Activated CD8-positive, alpha-beta memory T cell treated with anti-CD3 and anti-CD28 coated beads for 4 hours (primary cell): ENCODE results near the gene EIF2S2.
A peak's percentile ranks its signal among the peaks of the same experiment; 100 is the strongest.

Experiments used
- DNase-seq, 2 donors: peaks; one replicate each; pipeline ENCODE4 v3.0.0-alpha.2; 2020; ENCODE audit warnings: low read depth in 2 of 2

Gene EIF2S2

DNA sequence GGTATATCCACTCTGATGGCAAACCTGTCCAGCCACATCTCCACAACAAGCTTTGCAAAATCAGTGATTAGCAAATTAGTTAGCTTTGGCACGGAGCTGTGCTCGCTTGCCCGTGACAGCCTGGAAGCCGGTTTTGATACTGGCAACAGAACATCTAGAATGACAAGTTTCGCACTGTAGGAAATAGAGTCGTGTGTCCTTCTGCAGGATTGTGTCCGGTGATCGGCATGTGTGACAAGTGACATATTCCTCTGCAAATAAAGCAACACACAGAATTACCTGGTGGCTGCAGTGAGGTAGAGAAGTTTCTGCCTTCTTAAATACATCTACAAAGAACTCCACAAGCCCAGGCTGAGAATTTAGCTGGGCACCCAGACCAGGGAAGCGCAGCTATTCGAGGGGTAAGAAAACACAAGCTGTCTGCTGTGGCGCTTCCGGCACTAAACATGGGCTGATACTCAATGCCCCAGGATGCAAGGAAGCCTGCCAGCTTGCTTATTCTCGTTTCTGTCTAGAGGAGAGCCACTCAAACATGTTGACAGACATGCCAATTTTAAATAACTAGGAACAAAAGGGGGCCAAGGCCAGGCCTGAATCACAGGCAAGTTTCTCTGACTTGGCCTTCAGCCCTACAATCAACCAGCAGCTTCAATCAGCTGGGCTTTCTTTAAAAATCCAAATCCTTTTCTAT, 22.2 kb downstream of the EIF2S2 start:
- DNase-seq, result no peak

DNA sequence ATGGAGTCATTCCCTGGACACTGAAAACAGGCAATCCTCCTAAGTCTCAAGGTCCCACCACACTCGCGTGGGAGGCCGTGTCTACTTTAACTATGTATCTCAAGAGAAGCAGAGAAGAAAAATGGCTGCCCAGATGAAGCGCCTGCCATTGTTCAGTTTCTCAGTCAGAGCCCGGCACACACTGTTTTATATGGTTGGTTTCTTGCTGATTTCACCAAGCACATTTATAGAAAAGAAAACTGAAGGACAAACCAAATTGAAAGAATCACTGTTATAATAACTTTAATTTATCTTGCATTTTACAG, 22.9 kb downstream of the EIF2S2 start:
- DNase-seq, result no peak

- no peak for DNase-seq
These were observed 23.5 kb downstream of the EIF2S2 start for GRCh38 chr20:34088305-34089174.

DNA sequence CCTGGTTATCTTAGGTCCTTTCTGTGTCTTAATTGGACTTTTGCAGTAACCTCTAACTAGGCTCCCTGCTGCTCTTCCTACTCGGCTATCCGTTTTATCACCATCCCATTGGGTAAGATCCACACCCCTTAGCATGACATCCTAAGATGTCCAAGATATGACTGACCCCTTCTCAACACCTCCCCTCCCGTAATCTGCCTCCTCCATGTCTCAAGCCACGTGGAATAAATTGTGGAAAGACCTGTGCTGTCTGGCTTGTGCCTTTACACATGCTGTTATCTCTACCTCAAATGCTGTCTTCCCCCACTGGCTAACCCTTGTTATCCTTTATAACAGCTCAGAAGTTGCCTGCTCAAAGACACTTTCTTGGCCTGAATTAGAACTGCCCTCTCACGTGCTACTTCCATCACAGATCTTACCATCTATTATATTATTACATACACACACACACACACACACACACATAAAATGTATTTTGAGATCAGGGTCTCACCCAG, 26.5 kb downstream of the EIF2S2 start:
- no peak for DNase-seq

DNA sequence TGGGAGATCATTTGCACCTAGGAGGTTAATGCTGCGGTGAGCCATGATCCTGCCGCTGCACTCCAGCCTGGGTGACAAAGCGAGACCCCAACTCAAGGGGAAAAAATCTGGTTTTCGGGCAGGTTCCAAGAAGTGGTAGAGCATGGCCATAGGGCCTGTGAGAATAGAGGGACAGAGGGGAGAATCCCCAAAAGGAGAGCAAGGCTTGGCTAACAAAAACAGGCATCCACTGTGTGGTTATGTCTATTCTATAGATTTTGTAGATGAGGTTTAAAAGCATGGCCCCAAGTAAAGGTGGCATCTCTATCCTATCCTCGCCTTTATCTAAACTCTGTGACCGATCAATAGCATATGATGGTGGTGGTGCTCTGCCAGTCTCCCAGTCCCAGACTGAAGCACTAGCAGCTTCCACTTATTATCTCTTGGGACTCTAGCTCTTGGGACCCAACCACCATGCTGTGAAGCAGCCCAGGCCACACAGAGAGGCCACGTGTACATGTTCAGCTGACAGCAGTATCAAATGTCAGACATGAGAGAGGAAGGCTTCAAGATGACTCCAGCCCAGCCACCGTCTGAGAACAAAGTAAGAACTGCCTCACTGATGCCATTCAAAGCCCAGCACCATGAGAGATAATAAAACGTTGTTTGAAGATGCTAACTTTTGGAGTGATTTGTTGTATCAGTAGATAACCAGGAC, 27.7 kb downstream of the EIF2S2 start:
- no peak for DNase-seq

- no peak for DNase-seq
These were observed 28.3 kb downstream of the EIF2S2 start for GRCh38 chr20:34083781-34084180.

GRCh38 chr20:34083137-34083536, 28.9 kb downstream of the EIF2S2 start:
- no peak for DNase-seq

GRCh38 chr20:34082232-34082887, 29.7 kb downstream of the EIF2S2 start:
- DNase-seq, result no peak

DNA sequence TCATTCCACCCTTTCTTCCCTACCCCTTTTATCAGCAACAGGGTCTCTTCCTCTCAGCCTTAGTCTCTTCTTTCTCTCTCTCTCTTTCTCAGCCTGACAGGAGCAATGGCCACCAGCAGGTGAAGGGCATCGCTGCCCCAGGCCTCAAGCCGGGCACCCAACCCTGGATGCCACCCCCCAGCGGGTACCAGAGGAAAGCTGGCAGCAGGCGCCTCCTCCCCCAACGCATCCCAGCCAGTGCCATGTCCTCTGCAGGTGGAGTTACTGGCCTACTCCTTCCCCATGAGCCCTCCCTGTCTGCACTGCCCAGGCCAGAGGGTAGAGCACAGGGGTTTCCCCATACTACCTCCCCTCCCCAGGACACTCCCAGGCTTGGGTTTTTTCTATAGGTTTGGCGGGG, 32.2 kb downstream of the EIF2S2 start:
- DNase-seq, result no peak

DNA sequence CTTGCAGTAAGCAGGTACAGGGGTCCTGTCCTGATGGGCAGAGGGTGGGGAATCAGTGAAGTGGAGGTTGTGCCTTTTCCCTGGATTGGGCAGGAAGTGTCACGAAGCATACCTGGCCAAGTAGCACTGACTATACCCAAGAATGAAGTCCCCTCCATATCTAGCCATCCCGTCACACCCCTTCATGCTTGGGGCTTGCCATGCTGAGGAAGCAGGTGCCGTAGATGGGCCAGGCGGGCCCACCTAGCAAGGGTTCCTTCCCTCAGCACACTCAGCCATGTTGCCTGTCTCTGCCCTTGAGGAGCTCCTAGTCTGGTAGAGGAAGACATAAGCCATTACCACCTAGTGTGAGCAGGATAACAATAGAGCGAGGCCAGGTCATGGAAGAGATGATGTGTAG, 33.5 kb downstream of the EIF2S2 start:
- no peak for DNase-seq

- no peak for DNase-seq
These were observed 35.1 kb downstream of the EIF2S2 start for GRCh38 chr20:34076952-34077351.

- DNase-seq, result no peak
These were observed 36.4 kb downstream of the EIF2S2 start for GRCh38 chr20:34075647-34076046.

GRCh38 chr20:34074101-34074760, 37.8 kb downstream of the EIF2S2 start:
- no peak for DNase-seq

- no peak for DNase-seq
These were observed 39.3 kb downstream of the EIF2S2 start for GRCh38 chr20:34072778-34073177.

GRCh38 chr20:34072076-34072475, 40.0 kb downstream of the EIF2S2 start:
- DNase-seq, result no peak

DNA sequence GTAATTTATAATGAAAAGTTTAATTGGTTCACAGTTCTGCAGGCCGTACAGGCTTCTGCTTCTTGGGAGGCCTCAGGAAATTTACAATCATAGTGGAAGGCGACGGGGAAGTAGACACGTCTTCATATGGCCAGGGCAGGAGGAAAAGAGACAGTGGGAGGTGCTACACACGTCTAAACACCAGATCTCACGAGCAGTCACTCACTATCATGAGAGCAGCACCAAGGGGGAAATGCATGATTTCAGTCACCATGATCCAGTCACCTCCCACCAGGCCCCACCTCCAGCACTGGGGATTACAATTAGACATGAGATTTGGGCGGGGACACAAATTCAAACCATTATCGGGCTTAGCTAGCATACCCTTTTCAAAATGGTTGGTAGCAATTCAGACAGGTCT, 41.2 kb downstream of the EIF2S2 start:
- DNase-seq, result no peak

GRCh38 chr20:34070079-34070439, 42.0 kb downstream of the EIF2S2 start:
- no peak for DNase-seq

DNA sequence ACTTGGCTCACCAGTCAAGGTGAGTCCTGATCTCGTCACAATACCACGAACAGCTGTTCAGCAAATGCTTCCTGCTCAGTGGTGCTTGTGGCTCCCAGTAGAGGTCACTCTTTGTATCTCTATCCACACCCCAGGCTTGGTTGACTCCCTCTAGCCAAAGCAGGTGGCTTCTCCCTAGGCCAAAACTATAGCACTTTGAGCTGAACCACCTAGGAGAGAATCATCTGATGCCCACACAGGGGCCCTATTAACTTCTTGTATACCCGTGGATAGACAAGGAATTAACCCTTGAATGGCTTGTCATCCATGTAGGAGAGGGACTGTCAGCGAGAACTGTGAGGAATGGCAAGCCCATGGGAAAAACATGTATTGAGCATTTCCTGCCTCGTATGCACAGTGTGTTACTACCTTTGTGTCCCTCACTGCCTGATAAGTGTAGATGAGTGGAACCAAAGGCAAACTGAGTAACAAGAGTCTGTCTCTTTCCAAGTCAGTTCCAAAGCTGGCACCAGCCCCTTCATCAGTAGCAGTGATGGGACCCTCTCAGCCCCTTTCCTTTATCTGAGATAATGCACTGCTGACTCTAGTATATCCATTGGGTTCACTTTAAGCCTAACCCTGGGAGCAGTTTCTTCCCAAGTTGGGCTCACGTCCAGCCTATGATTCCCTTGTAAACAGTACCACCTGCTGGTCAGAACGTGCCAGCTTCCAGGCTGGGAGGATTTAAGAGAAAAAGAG, 42.5 kb downstream of the EIF2S2 start:
- DNase-seq, result peak; percentile 8 to 20

GRCh38 chr20:34068001-34068400, 44.0 kb downstream of the EIF2S2 start:
- DNase-seq, result no peak

DNA sequence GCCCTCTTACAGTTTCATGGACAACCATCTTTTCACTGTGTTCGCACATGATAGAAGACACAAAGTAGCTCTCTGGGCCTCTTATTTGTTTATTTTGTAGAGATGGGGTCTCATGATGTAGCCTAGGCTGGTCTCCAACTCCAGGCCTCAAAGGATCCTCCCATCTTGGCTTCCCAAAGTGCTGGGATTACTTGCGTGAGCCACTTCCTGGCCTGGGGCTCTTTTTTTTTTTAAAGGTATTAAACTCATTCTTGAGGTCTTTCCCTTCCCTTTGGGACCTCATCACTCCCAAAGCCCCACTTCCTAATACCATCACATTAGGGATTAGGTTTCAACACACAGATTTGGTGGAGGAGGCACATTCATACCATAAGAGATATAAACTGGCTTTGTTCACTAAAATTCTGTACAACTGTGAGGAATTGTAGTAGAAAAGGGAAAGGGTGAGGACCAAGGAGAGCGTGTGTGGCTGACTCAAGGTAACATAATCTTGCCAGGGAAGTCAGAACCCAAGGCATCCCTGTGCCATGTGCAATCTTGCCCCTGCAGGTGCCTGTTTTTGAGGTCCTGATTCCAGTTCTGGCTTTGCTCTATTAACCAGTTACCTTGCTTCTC, 45.5 kb downstream of the EIF2S2 start:
- no peak for DNase-seq

- DNase-seq, result no peak
These were observed 46.8 kb downstream of the EIF2S2 start for GRCh38 chr20:34065260-34065659.
